SK-N-SH (cell line): Measurements from ENCODE around the gene KLLN. TPM values are rescaled to one million over a fixed set of nuclear protein-coding genes. Genes with fewer than 3 reads are reported as not detected.

Source experiments
- CTCF ChIA-PET: fragments of 300-600, 350-600 bp; formaldehyde crosslinking; extraction: SDS; loops from one replicate; lab custom pipeline; 2021; lab: Yijun Ruan, JAX
- POLR2A ChIA-PET: fragments of 350-600 bp; sonication (Branson Sonifier 250); formaldehyde crosslinking; extraction: SDS; loops from one replicate; lab custom pipeline; 2020; ENCODE audit warnings: antibody characterized with exemption, inconsistent platforms; lab: Yijun Ruan, JAX
- DNase-seq: peaks from one replicate; pipeline ENCODE4 v3.0.0; 2012
- H2AFZ ChIP-seq: fragments of 200-600 bp; sonication (generic); 2 replicates; pipeline ENCODE4 v1.8.1; 2016; ENCODE audit warnings: antibody characterized with exemption, mild to moderate bottlenecking, low read depth
- H3F3A ChIP-seq: fragments of 200-600 bp; sonication (generic); replicated peaks from 2 replicates; pipeline ENCODE3; 2016; ENCODE audit warnings: antibody characterized with exemption, mild to moderate bottlenecking; ENCODE audit not compliant: insufficient read depth
- H3K27ac ChIP-seq, 2 experiments: fragments of 200-500 bp in 1 of 2; fragments of 200-600 bp in 1 of 2; sonication (Bioruptor generic) in 1 of 2; sonication (generic), shearing (Covaris generic) in 1 of 2; 2 replicates each; pipeline versions ENCODE4 v1.5.1 to v1.6.1; 2014 to 2016; ENCODE audit warnings: low read depth in 2 of 2, inconsistent platforms in 1 of 2, low read length in 1 of 2, mild to moderate bottlenecking in 1 of 2, mixed read lengths in 1 of 2
- H3K27me3 ChIP-seq: fragments of 200-600 bp; sonication (generic), shearing (Covaris generic); 2 replicates; pipeline ENCODE4 v1.6.1; 2016; ENCODE audit warnings: mixed run types; ENCODE audit not compliant: insufficient read depth
- H3K36me3 ChIP-seq, 2 experiments: fragments of 200-500 bp in 1 of 2; fragments of 200-600 bp in 1 of 2; sonication (Bioruptor generic) in 1 of 2; sonication (generic) in 1 of 2; replicated peaks in 1 of 2; 2 replicates each; pipeline versions ENCODE3 to v1.5.1; 2014 to 2016; ENCODE audit warnings: low read length in 1 of 2, mild to moderate bottlenecking in 1 of 2; ENCODE audit not compliant: insufficient read depth in 2 of 2, control insufficient read depth in 1 of 2
- H3K4me1 ChIP-seq, 2 experiments: fragments of 200-500 bp in 1 of 2; fragments of 200-600 bp in 1 of 2; sonication (Bioruptor generic) in 1 of 2; sonication (generic), shearing (Covaris generic) in 1 of 2; 2 replicates each; pipeline versions ENCODE4 v1.5.1 to v1.6.1; 2014 to 2016; ENCODE audit warnings: low read depth in 1 of 2, low read length in 1 of 2, mixed run types in 1 of 2; ENCODE audit not compliant: insufficient read depth in 2 of 2, control insufficient read depth in 1 of 2
- H3K4me2 ChIP-seq: fragments of 200-600 bp; sonication (generic), shearing (Covaris generic); 2 replicates; pipeline ENCODE4 v1.6.1; 2017; ENCODE audit warnings: mixed run types
- H3K4me3 ChIP-seq, 2 experiments: fragments of 200-500 bp in 1 of 2; fragments of 200-600 bp in 1 of 2; sonication (Bioruptor generic) in 1 of 2; sonication (generic), shearing (Covaris generic) in 1 of 2; 2 replicates each; pipeline versions ENCODE4 v1.5.1 to v1.8.1; 2014 to 2016; ENCODE audit warnings: low read depth in 2 of 2, inconsistent platforms in 1 of 2, low read length in 1 of 2, mild to moderate bottlenecking in 1 of 2, mixed read lengths in 1 of 2, moderate library complexity in 1 of 2
- H3K79me2 ChIP-seq: fragments of 200-600 bp; sonication (generic); 2 replicates; pipeline ENCODE4 v1.8.1; 2017; ENCODE audit warnings: mild to moderate bottlenecking; ENCODE audit not compliant: insufficient read depth
- H3K9ac ChIP-seq: fragments of 200-600 bp; sonication (generic); 2 replicates; pipeline ENCODE4 v1.6.1; 2017; ENCODE audit warnings: mixed run types
- H3K9me2 ChIP-seq: fragments of 200-600 bp; sonication (generic); 2 replicates; pipeline ENCODE4 v1.6.1; 2017; ENCODE audit warnings: mixed run types
- H3K9me3 ChIP-seq: fragments of 200-600 bp; sonication (generic); 2 replicates; pipeline ENCODE4 v1.6.1; 2017; ENCODE audit warnings: mixed run types, mild to moderate bottlenecking, moderate library complexity
- H4K20me1 ChIP-seq: fragments of 200-600 bp; sonication (generic); 2 replicates; pipeline ENCODE4 v1.6.1; 2017; ENCODE audit warnings: mild to moderate bottlenecking, mixed run types; ENCODE audit not compliant: insufficient read depth
- ELF1 ChIP-seq: IDR thresholded peaks from 2 replicates; pipeline ENCODE4 v1.4.0; 2012
- FOXJ3 ChIP-seq: sonication (generic); formaldehyde crosslinking; IDR thresholded peaks from 2 replicates; pipeline ENCODE4 v1.5.1; 2020; ENCODE audit warnings: mild to moderate bottlenecking, missing genetic modification reagents
- GABPA ChIP-seq: IDR thresholded peaks from 2 replicates; pipeline ENCODE4 v1.4.0; 2012; ENCODE audit warnings: low read depth, mild to moderate bottlenecking
- GATA2 ChIP-seq: sonication (generic); formaldehyde crosslinking; IDR thresholded peaks from 2 replicates; pipeline ENCODE4 v1.5.0; 2020; ENCODE audit warnings: mild to moderate bottlenecking, missing genetic modification reagents
- JUND ChIP-seq: IDR thresholded peaks from 2 replicates; pipeline ENCODE4 v1.4.0; 2012
- MAX ChIP-seq: IDR thresholded peaks from 2 replicates; pipeline ENCODE4 v1.4.0; 2012; ENCODE audit warnings: low read depth
- MEF2A ChIP-seq: IDR thresholded peaks from 2 replicates; pipeline ENCODE4 v1.4.0; 2012; ENCODE audit warnings: low read depth, borderline replicate concordance
- MXI1 ChIP-seq: IDR thresholded peaks from 2 replicates; pipeline ENCODE4 v1.6.1; 2012; ENCODE audit warnings: mild to moderate bottlenecking, low read depth, low read length, improper control_type of control experiment
- NFIC ChIP-seq: IDR thresholded peaks from 2 replicates; pipeline ENCODE4 v1.4.0; 2012; ENCODE audit warnings: borderline replicate concordance
- PBX3 ChIP-seq: IDR thresholded peaks from 2 replicates; pipeline ENCODE4; 2012
- REST ChIP-seq: IDR thresholded peaks from 2 replicates; pipeline ENCODE4 v1.6.1; 2012; ENCODE audit warnings: mild to moderate bottlenecking, low read depth, low read length, moderate library complexity
- SIN3A ChIP-seq: IDR thresholded peaks from 2 replicates; pipeline ENCODE4 v1.6.1; 2012; ENCODE audit warnings: low read depth, mild to moderate bottlenecking, low read length, moderate library complexity, borderline replicate concordance
- SMC3 ChIP-seq: IDR thresholded peaks from 2 replicates; pipeline ENCODE4 v1.6.1; 2012; ENCODE audit warnings: low read depth, low read length, improper control_type of control experiment
- TAF1 ChIP-seq: IDR thresholded peaks from 2 replicates; pipeline ENCODE4 v1.6.1; 2012; ENCODE audit warnings: low read depth, mild to moderate bottlenecking, low read length, moderate library complexity, borderline replicate concordance
- TCF12 ChIP-seq: IDR thresholded peaks from 2 replicates; pipeline ENCODE4 v1.4.0; 2012
- TEAD4 ChIP-seq: IDR thresholded peaks from 2 replicates; pipeline ENCODE4 v1.4.0; 2012; ENCODE audit warnings: mild to moderate bottlenecking, borderline replicate concordance; ENCODE audit not compliant: insufficient read depth
- USF1 ChIP-seq: IDR thresholded peaks from 2 replicates; pipeline ENCODE4 v1.4.0; 2012; ENCODE audit warnings: low read depth, borderline replicate concordance
- YY1 ChIP-seq: IDR thresholded peaks from 2 replicates; pipeline ENCODE4 v1.4.0; 2012; ENCODE audit warnings: low read depth, mild to moderate bottlenecking
- WGBS: methylation state at CpG from one replicate; pipeline ENCODE4 v1.1.6; 2017; ENCODE audit warnings: low lambda C conversion rate; 5-methylcytosine and 5-hydroxymethylcytosine counted together
- polyA plus RNA-seq, 3 experiments: library from polyadenylated mRNA; depleted of rRNA; stranded (reverse); fragments of >200 nt; gene quantifications; 2 replicates each; pipeline ENCODE4 v1.2.3, GENCODE V29; 2012

KLLN gene
- polyA plus RNA-seq, 1 of the 3 experiments (the other 2 are of a cell fraction), result 1.2 TPM

- Histone ChIP-seq H3K9me3 (no peaks in the 10 kb centered on the region), H3K9ac (peak overlapping the region; percentile 90), H3K9me2 (no peaks in the 10 kb centered on the region; the same call in 1 of the 2 replicates), H3F3A (peaks cover 17% of the 10 kb centered on the region), H2AFZ (peak overlapping the region; percentile 79), H3K4me1 (peaks cover 10 to 12% of the 10 kb centered on the region in 2 experiments; a peak in 3 of 4 replicates), H3K27ac (peak overlapping the region; percentile 91 to 95; a peak in 3 of 4 replicates), H3K4me2 (peak overlapping the region; percentile 86), H4K20me1 (peaks cover 19% of the 10 kb centered on the region), H3K79me2 (peaks cover 42% of the 10 kb centered on the region), H3K36me3 (peaks cover 8 to 9% of the 10 kb centered on the region in 2 experiments), H3K4me3 (peak overlapping the region; percentile 86 to 94), H3K27me3 (no peaks in the 10 kb centered on the region)
- no peak for TF ChIP-seq GABPA
- TF ChIP-seq MXI1, result peak; percentile 47
- 10% methylated on average over 29 of the region's 29 CpGs for WGBS
- POLR2A ChIA-PET, result interaction anchor here (0.5 to 2.2 kb wide), 6 partner anchors 9 to 314 kb away, joined by 3 to 11 read pairs (median 6); partner anchors contain the start of genes KLLN, MINPP1 and PTEN
- DNase-seq, result peak; percentile 51
- CTCF ChIA-PET, result interaction anchor here (0.7 to 5.1 kb wide), 5 partner anchors 9 to 734 kb away, joined by 3 to 18 read pairs (median 4); no protein-coding TSS in a partner anchor
Measured at GRCh38 chr10:87818505-87819288, 44.6 kb downstream of the KLLN start.

GRCh38 chr10:87817609-87818504 is 45.5 kb downstream of the KLLN start, which contains the start of gene ATAD1:
Gene ATAD1 (minus strand): TSS chr10:87818226. CDS start chr10:87814599, 3,627 bp downstream.
- WGBS, result 0% methylated on average over 15 of the region's 60 CpGs
- peaks cover 10 to 12% of the 10 kb centered on the region in 2 experiments; a peak in 3 of 4 replicates for H3K4me1 ChIP-seq
- POLR2A ChIA-PET, result interaction anchor here (0.5 to 2.2 kb wide), 5 partner anchors 10 to 313 kb away, joined by 3 to 11 read pairs (median 6); partner anchors contain the start of genes KLLN, MINPP1 and PTEN
- peak; percentile 96 for TF ChIP-seq GABPA
- 0 out of 2 replicates have a peak, but pooled peaks have one; percentile 11 for TF ChIP-seq TCF12
- no peak for TF ChIP-seq SIN3A
- TF ChIP-seq USF1, result no peak
- no peak for TF ChIP-seq REST
- no peak for TF ChIP-seq SMC3
- TF ChIP-seq GATA2 (CRISPR knock-in tag), result no peak
- TF ChIP-seq MEF2A, result no peak
- TF ChIP-seq PBX3, result no peak
- peak; percentile 78 for TF ChIP-seq MAX
- no peak for TF ChIP-seq NFIC
- TF ChIP-seq ELF1, result 0 out of 2 replicates have a peak, but pooled peaks have one; percentile 2
- TF ChIP-seq YY1, result no peak
- no peak for TF ChIP-seq FOXJ3 (CRISPR knock-in tag)
- TF ChIP-seq JUND, result no peak
- TF ChIP-seq TAF1, result peak; percentile 89
- no peak for TF ChIP-seq TEAD4

More at GRCh38 chr10:87817609-87818504, 45.5 kb downstream of the KLLN start, which contains the start of gene ATAD1:
- Histone ChIP-seq H3K9ac (peak within 1 kb of the TSS; percentile 90), H3K79me2 (peaks cover 49% of the 10 kb centered on the region), H3K9me3 (no peaks in the 10 kb centered on the region), H3K4me2 (peak within 1 kb of the TSS; percentile 86), H3K27me3 (no peaks in the 10 kb centered on the region), H3K36me3 (peaks cover 16% of the 10 kb centered on the region in 2 experiments), H3K4me3 (peak within 1 kb of the TSS; percentile 86 to 94), H3K9me2 (no peaks in the 10 kb centered on the region; the same call in 1 of the 2 replicates), H3F3A (peaks cover 17% of the 10 kb centered on the region), H3K27ac (peak within 1 kb of the TSS; percentile 91 to 95), H2AFZ (peak within 1 kb of the TSS; percentile 79), H4K20me1 (peaks cover 19% of the 10 kb centered on the region)
- DNase-seq, result peak; percentile 92
- CTCF ChIA-PET, result interaction anchor here (0.6 to 5.1 kb wide), 8 partner anchors 10 to 735 kb away, joined by 3 to 18 read pairs (median 4); no protein-coding TSS in a partner anchor
